ENCODE data around the gene SH2D7.

GRCh38 chr15:78088773-78089080 lies 3.6 kb upstream of the SH2D7 start:
- TF ChIP-seq, protein P1, sequence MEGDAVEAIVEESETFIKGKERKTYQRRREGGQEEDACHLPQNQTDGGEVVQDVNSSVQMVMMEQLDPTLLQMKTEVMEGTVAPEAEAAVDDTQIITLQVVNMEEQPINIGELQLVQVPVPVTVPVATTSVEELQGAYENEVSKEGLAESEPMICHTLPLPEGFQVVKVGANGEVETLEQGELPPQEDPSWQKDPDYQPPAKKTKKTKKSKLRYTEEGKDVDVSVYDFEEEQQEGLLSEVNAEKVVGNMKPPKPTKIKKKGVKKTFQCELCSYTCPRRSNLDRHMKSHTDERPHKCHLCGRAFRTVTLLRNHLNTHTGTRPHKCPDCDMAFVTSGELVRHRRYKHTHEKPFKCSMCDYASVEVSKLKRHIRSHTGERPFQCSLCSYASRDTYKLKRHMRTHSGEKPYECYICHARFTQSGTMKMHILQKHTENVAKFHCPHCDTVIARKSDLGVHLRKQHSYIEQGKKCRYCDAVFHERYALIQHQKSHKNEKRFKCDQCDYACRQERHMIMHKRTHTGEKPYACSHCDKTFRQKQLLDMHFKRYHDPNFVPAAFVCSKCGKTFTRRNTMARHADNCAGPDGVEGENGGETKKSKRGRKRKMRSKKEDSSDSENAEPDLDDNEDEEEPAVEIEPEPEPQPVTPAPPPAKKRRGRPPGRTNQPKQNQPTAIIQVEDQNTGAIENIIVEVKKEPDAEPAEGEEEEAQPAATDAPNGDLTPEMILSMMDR (IDR thresholded peaks at IDR 0.05; ENCODE audit: insufficient read depth, low read length), result no peak
- TF ChIP-seq POLR2AphosphoS5 (IDR thresholded peaks at IDR 0.05; ENCODE audit: low read depth), result no peak
- TF ChIP-seq, protein P2, sequence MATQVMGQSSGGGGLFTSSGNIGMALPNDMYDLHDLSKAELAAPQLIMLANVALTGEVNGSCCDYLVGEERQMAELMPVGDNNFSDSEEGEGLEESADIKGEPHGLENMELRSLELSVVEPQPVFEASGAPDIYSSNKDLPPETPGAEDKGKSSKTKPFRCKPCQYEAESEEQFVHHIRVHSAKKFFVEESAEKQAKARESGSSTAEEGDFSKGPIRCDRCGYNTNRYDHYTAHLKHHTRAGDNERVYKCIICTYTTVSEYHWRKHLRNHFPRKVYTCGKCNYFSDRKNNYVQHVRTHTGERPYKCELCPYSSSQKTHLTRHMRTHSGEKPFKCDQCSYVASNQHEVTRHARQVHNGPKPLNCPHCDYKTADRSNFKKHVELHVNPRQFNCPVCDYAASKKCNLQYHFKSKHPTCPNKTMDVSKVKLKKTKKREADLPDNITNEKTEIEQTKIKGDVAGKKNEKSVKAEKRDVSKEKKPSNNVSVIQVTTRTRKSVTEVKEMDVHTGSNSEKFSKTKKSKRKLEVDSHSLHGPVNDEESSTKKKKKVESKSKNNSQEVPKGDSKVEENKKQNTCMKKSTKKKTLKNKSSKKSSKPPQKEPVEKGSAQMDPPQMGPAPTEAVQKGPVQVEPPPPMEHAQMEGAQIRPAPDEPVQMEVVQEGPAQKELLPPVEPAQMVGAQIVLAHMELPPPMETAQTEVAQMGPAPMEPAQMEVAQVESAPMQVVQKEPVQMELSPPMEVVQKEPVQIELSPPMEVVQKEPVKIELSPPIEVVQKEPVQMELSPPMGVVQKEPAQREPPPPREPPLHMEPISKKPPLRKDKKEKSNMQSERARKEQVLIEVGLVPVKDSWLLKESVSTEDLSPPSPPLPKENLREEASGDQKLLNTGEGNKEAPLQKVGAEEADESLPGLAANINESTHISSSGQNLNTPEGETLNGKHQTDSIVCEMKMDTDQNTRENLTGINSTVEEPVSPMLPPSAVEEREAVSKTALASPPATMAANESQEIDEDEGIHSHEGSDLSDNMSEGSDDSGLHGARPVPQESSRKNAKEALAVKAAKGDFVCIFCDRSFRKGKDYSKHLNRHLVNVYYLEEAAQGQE (IDR thresholded peaks at IDR 0.05; ENCODE audit: insufficient replicate concordance, low read depth), result no peak
- TF ChIP-seq GABPA (IDR thresholded peaks at IDR 0.05; ENCODE audit: low read depth), result no peak

Data from HL-60 (cell line).